ENCODE data around the gene TRIM50.
"Not testable (repeated sequence)": the region's sequence is repeated elsewhere in the genome, so short reads cannot be mapped to it uniquely, and the experiment has no call there.

Gene TRIM50

DNA sequence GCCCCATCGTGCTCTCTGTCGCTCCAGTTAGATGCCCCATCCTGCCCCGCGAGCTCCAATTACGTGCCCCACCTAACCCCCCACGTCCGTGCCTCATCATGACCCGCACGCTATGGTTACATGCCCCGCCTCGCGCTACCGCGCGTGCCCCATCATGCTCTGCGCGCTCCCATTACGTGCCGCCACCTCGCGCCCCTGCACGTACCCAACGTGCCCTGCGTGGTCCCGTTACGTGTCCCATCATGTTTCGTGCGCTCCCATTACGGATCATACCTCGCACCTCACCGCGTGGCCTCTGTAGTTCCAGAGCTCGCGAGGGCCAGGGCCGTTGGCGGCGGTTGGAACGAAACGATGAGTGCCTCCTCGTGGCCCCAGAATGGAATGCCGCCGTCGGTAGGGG lies at the start of gene TRIM50, which contains the start of gene FKBP6:
Gene TRIM50 (minus strand): TSS at position 161 of the 400 bp plus-strand sequence. CDS start 3,295 bp downstream, outside the sequence.
Gene FKBP6 (plus strand): TSS at position 240 of the 400 bp plus-strand sequence. CDS start 268 bp downstream, outside the sequence.
- DNase-seq (ENCODE audit: low read depth): not testable (repeated sequence)

DNA sequence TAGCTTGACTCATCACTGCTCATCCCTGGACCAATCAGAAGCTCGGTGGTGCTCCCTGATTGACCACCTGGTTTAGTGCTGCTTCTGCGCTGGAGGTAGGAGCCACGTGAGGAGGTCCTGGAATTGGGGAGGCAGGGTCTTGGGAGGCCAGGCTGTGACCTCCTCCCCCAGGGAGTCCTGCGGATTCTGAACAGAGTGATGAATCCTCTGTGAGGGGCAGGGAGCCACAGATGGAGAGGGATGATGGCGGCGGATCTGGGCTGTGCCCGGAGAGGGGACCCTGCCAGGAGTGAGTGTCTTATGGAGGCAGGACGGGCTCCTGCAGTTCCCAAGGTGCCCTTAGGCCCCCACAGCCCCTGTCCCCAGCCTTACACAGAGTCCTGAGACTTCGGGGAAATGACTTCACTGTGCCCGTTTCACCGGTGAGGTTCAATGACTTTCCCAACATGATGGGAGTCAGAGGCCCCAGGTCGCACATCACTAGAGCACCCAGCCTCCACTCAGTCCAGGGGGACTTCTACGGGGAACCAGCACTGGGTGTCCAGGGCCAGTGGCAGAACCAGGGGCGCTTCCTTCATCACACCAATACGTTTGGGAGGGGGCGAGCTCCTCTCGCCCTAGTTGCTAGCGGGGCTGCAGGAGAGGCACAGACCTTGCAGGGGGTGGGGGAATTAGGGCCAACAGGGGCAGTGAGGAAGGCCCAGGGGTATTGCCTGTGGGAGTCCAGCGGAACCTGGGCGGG lies 49.0 kb upstream of the TRIM50 start:
- no peak for DNase-seq (ENCODE audit: low read depth)

DNA sequence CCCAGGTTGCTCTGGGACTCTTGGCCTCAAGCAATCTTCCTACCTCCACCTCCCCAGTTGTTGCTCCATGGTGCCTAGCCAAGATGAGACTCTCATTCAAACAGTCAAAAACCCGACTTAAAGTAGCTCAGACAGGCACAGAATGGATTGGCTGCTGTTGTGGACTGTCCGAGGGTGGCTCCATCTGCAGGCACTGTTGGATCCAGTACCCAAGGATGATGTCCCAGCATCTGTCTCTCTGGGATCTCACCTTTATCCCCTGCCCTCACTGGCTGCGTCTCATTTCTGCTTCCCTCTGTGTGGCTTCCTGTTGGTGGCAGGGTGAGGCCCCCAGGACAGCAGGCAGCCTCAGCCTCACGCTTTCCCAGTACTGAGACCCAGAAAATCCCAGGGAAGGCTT lies 48.4 kb upstream of the TRIM50 start:
- not testable (repeated sequence) for DNase-seq (ENCODE audit: low read depth)

DNA sequence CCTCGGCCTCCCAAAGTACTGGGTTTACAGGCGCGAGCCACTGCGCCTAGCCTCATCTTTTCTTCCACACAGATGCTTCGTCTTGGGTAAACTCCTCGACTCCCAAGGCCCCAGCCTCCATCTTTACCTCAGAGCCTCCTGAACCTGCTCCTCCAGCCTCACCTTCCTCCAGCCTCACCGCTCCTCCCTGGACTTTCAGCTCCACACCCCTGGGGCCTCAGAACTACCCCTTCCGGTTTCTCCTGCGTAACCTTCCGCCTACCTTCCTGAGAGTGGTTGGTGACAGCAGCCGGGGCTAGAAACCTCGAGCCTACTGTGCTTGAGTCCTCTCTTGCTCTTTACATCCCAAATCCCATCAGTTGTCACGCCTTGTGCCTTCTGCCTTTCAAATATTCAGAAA lies 45.9 kb upstream of the TRIM50 start:
- no peak for DNase-seq (ENCODE audit: low read depth)

DNA sequence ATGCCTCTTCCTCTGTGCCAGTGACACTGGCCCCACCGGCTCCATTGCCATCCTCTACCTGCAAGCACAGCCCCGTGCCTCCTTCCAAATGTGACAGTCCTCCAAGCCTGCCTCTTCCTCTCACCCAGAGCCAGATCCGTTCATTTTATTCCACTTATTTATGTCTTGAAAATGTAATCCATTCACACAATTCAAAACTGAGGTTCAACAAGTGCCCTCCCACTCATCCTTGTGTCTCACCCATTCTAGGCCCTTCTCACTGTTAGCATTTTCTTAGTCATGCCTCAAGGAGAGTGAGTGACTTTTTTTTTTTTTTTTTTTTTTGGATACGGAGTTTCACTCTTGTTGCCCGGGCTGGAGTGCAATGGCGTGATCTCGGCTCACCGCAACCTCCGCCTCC lies 41.7 kb upstream of the TRIM50 start:
- no peak for DNase-seq (ENCODE audit: low read depth)

DNA sequence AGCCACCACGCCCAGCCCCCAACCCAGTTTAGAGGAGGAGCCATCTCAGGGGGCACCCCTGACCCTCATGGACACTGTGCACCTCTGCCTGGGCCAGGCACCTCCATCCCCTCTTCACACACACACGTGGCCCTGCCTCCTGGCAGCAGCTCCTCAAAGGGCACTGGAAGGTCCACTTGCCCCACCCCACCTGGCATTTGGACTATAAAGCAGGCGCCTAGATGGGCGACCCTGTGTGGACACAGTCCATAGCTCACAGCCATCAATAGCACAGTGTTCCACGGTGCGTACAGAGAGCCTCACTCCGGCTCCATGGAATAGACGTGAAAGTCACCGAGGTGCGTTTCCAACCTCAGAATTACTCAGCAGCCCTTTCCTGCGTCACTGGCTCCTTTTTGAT lies 41.1 kb upstream of the TRIM50 start:
- no peak for DNase-seq (ENCODE audit: low read depth)

DNA sequence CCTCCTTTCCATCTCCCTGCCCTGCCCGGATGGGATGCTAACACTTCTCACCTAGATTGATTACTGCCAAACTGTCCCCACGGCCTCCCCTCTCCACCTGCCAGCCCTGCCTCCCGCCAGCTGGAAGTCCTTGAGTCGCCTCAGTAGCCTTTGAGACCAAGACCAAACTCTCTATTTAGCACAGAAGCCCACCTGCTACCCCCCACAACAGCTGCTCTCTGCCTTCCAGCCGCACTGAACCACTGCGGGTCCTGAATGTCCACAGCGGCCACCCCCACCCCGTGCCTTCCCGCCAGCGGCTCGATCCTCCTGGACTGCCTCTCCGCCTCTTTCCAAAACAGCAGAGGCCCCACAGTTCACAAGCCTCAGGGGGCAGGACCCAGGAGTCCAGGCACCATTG lies 39.1 kb upstream of the TRIM50 start:
- no peak for DNase-seq (ENCODE audit: low read depth)

DNA sequence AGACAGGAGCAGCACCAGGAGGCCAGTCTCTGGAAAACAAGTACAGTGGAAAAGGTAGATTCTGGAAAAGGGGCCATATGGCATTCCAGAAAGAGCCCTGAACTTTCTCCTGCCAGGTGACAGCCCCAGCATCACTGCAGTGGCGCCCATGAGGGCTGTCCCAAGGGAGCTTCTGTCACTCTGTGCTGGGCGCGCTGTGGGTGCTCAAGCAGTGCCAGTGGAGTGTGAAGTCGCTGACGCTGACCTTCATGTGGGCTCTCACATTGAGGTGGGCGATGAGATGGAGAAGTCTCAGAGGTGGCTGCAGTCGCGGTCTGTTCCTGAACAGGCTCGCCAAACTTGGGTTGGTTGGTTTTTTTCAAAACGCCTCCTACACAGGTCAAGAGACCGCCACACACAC lies 38.2 kb upstream of the TRIM50 start:
- no peak for DNase-seq (ENCODE audit: low read depth)

DNA sequence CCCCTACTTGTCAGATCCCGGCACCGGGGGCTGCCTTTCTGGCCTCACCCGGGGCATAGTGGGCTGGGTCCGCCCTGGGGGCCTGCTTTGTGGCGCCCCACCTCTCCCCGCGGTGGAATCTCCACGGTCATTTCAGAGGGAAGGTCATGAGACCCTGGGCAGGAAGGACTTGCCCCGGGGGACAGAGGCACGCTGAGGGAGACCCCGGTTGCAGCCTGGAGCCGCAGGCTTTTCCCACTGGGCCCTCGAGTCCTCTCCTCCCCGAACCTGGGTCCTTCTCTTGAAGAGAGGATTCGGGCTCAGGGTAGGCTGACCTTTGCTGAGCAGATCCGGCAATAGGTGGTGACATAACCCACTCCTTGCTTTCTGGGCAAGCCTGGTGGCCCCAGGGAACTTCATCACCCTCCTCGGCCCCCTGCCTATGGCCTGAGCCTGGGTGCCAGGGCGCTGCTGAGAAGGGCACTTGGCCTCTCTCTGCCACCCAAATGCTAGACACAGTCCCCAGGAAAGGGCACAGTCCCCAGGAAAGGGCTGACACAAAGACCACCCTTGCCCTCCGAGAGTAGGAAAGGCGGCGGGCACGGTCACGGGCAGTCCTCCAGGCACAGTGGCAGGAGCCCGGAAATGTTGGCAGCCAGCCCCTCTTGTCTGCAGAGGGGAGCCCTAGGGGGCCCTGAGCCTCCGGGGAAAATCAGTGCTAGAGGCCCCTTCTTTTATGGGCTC lies 36.3 kb upstream of the TRIM50 start:
- DNase-seq (ENCODE audit: low read depth): no peak

DNA sequence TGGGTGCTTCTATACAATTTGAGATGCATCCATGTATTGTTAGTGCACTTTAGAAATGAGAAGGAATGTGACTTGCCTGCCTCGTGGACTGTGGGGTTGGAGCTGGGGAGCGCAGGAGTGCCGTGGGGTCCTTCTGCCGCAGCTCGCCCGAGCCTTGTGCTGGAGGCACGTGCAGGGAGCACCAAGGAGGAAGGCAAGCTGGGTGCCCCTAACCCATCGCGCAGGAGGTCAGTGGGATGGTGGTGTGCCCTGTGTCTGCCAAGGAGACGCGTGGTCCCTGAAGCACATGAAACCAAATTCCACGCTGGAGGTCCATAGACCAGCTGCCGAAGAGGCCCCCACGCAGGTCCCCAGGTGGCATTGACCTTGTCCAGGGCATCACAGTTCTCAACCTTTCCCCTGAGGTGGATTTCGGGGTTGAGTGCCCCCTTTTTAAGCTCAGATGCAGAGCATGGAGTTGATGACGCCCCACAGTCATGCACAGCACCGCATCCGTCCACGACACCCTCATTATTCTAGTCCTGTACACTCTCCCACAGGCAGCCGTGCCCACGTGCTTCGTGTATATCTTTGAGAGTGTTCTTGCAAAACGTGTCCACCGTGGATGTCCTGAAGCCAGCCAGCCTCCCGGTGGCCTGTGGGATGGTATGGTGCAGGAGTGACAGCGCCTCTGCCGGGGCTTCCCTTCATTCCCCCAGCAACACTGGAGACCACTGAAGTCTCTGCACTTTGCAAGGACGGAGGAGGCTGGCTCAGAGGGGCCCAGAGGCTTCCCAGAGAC lies 35.5 kb upstream of the TRIM50 start:
- DNase-seq (ENCODE audit: low read depth): no peak

DNA sequence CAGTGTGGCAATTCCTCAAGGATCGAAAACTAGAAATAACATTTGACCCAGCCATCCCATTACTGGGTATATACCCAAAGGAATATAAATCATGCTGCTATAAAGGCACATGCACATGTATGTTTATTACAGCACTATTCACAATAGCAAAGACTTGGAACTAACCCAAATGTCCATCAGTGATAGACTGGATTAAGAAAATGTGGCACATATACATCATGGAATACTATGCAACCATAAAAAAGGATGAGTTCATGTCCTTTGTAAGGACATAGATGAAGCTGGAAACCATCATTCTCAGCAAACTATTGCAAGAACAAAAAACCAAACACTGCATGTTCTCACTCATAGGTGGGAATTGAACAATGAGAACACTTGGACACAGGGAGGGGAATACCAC lies 32.7 kb upstream of the TRIM50 start:
- DNase-seq (ENCODE audit: low read depth): not testable (repeated sequence)

DNA sequence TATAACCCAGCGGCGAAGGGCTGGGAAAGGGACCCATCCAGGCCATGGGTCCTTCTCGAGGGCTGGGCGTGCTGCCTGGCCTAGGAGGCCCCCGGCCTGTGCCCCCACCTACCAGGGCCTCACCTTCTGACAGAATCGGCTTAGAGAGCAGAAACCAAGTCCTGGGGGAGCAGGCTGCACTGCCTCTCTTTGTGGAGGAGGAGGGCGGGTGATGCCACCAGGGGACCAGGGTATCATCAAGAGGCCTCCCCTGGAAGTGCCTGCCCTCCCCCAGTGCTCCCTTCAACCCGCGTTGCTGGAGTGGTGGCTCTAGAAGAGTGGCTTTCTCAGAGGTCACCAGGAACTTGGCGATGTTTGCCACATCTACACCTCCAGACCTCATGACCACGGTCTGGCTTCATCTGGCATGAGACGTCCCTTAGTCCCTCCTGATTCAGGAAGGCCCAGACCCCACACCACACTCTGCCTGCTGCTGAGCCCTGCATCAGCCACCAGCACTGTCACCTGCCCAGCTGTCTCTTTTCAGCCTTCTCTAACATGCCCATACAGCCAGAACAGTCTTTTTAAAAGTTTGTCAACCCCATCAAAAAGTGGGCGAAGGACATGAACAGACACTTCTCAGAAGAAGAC lies 32.0 kb upstream of the TRIM50 start:
- no peak for DNase-seq (ENCODE audit: low read depth)

DNA sequence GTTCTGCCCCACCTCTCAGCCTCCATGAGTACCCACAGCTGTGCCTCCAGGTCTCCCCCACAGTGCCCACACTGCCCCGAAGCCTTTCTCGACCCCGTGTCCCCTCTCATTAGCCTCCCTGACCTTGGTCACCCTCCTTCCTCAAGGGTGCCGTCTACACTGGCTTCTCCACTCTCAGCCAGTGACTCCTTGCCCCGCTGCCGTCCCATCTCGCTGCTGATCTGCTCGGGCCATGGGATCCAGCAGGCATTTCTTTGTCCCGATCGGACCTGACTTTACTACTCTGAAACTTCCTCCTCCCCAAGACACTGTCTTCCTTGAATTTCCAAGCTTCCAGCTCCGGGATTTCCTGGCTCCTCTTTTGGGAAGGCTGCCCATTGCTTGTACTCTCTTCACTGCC lies 31.4 kb upstream of the TRIM50 start:
- no peak for DNase-seq (ENCODE audit: low read depth)

DNA sequence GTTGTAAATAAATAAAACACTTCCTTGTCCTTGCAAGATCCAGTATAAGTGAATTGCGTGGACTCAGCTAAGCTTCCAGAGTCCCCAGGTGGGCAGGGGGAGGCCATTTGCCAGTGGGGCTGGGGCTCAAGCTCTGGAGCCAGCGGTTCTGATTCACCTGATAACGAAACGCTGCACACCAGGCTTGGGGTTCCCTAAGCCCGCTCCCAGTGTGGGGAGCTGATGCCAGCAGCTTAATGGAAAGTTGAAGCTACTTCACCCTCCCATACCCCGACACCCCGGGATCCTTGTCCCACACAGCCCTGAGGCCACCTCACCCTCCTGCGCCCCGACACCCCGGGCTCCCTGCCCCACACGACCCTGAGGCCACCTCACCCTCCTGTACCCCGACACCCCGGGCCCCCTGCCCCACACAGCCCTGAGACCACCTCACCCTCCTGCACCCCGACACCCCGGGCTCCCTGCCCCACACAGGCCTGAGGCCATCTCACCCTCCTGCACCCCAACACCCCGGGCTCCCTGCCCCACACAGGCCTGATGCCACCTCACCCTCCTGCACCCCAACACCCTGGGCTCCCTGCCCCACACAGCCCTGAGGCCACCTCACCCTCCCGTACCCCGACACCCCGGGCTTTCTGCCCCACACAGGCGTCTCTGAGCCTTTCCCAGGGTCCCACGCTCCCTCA lies 30.9 kb upstream of the TRIM50 start:
- no peak for DNase-seq (ENCODE audit: low read depth)

DNA sequence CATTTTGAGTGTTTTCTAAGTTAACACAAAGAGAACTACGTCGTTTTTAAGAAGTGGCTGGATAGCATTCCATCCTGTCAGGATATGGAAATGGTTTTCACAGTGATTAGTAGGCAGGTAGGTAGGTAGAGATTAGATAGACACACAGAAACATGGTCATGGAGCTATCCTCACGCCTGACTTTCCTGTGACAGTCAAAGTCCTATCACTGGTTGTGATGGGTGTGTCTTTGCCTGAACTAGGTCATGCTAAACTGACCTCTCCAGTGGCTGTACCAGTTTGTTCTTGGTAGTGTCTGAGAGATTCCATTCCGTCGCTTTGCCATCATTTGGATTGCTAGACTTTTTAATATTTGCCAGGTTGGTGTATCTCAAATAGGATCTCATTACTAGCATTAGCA lies 28.3 kb upstream of the TRIM50 start:
- no peak for DNase-seq (ENCODE audit: low read depth)

DNA sequence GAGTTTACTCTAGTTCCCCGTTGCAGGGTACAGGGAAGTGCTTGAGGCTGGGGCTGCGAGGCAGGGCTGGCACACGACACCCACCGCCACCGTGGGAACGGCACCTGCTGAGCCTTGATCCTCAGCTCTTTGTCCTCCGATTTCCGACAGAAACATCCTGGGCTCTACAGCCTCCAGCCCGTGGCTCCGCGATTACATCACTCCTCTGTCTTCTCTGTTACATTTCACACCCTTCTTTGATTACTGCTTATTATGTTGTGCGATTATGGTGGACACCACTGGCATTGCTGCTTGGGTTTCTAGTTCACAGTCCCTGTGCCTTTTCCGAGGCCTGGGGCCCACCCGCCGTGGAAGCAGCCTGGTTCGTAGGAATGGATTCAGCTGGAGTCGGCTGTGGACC lies 26.9 kb upstream of the TRIM50 start:
- DNase-seq (ENCODE audit: low read depth): no peak

DNA sequence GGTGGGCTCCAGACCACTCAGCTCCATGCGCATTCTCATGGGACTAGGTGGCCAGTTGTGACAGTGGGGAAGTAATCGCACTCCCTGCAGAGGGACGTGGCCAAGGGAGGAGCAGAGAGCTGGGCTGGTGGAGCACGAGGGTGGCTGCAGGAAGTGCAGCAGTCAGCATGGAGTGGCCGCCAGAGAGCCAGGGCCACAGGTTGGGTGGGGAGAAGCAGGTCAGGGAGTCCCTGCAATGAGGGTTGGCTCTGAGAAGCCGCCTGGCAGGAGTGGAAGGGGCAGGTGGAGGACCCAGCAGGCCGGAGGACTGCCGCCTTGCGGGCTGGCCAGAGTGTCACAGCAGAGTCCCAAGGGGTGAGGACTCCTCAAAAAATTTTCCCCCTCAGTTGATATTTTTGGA lies 26.3 kb upstream of the TRIM50 start:
- no peak for DNase-seq (ENCODE audit: low read depth)

DNA sequence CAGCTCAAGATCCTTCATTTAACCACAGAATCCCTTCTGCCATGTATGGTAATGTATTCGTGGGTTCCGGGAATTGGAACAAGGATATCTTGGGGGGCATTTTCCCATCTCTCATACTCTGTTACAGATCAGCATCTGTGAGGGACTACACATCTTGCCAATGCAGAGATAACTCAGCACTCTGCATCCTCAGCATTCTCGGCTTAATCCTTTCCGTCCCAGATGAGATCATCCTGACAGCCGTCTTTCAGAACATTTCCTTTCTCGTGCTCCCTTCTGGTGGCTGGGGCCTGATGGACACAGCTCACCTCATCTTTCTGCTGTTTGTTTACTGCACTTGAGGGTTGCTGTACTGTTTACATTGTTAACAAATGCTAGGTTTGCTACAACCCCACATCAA lies 25.4 kb upstream of the TRIM50 start:
- no peak for DNase-seq (ENCODE audit: low read depth)

DNA sequence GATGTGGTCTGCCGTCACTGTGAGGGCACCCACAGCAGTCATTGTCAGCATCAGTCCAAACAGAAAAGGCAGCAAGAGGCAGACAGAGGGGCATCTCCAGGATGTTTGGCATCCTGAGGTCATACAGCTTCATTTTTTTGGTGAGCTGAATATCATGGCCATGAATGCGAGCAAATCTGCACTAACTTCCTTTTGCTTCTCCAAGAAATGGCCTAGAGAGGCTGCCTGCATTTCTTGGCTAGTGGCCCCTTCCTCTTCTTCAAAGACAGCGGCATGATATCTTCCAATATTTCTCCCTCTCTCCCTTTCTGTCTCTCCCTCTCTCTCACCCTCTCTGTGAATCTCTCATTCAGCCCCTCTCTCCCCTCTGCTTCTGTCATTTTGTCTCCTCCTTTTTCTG lies 24.9 kb upstream of the TRIM50 start:
- no peak for DNase-seq (ENCODE audit: low read depth)

DNA sequence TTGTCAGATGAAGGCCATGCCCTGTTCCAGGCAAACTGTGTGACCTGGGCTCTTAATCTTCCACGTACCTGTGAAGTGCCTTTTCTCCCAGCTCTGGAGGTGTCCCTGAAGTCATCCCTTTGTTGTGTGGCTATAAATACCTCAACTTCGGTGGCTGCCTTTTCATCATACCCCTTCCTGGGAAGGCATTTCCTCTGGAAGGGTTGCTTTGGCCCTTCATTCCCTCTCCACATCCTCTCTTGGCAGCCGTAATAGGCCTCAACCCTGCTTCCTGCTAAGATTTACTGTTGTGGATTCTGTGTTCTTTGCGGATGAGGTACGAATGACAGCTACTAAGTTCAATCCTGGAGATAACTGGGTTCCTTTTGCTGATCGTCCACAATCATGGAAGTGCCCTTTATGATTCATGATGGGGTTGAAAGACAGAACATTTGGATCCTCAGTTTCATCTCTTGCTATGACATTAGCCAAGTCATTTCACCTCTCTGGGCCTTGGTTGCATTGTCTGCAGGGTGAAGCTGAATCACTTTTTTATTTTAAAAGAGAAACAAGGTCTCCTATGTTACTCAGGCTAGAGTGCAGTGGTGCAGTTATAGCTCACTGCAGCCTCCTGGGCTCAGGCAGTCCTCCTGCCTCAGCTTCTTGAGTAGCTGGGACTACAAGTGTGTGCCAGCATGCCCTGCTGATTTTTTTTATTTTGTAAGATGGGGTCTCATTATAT lies 23.7 kb upstream of the TRIM50 start:
- no peak for DNase-seq (ENCODE audit: low read depth)

Data from HS-27A (cell line).